ENCODE data around the gene SGPP1. TPM values are rescaled to one million over a fixed set of nuclear protein-coding genes. Genes with fewer than 3 reads are reported as not detected.
"Not testable (repeated sequence)": the region's sequence is repeated elsewhere in the genome, so short reads cannot be mapped to it uniquely, and the experiment has no call there.

Gene SGPP1
- total RNA-seq, 1 experiment from 2014 or later = 5.5 TPM

DNA sequence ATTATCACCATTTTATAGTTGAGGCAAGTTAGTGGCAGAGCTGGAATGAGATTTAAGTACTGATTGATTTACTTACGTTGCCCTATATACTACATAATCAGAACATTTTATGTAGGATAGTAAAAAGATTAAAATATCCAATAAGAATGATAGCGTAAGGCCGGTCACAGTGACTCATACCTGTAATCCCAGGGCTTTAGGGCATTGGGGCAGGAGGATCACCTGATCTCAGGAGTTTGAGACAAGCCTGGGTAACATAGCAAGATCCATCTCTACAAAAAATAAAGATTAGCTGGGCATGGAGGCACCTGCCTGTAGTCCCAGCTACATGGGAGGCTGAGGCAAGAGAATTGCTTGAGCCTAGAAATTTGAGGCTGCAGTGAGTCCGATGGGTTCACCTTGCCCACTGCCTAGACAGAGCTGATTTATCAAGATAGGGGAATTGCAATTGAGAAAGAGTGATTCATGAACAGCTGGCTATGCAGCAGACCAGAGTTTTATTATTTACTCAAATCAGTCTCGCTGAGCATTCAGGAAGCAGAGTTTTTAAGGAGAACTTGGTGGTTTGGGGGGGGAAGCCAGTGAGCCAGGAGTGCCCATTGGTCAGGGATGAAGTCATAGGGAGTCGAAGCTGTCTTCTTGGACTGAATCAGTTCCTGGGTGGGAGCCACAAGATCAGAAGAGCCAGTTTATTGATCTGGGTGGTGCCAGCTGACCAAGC lies 24.7 kb upstream of the SGPP1 start:
- no peaks in the 10 kb centered on the region for H3K27me3 Mint-ChIP-seq (ENCODE audit: low read depth)
- Histone ChIP-seq H4K5ac (ENCODE audit: insufficient read length, low read depth, low read length) (no peak overlapping the region), H3K27ac (ENCODE audit: insufficient read length, low read depth, low read length) (no peak overlapping the region), H2AFZ (ENCODE audit: low read length) (no peak overlapping the region), H2BK12ac (ENCODE audit: insufficient read length, low read depth, low read length) (no peak overlapping the region), H2BK20ac (ENCODE audit: low read depth, low read length, poor library complexity, severe bottlenecking) (no peak overlapping the region), H3T11ph (ENCODE audit: low read length) (no peak overlapping the region), H4K91ac (ENCODE audit: insufficient read length, low read depth, low read length) (no peak overlapping the region), H2BK120ac (ENCODE audit: low read depth, low read length, poor library complexity, severe bottlenecking) (no peak overlapping the region), H4K20me1 (ENCODE audit: control insufficient read depth, insufficient read depth, insufficient read length) (no peaks in the 10 kb centered on the region), H4K8ac (replicated peaks; ENCODE audit: insufficient read length, low read depth, low read length) (no peak overlapping the region), H3K14ac (ENCODE audit: insufficient read depth, low read length) (no peak overlapping the region), H3K18ac (ENCODE audit: insufficient read length, low read depth, low read length) (no peak overlapping the region), H3K9ac (ENCODE audit: extremely low read depth, insufficient read length, low read length) (no peak overlapping the region), H3K4me2 (ENCODE audit: insufficient read depth, insufficient read length, low read length) (no peak overlapping the region), H3K79me1 (ENCODE audit: insufficient read depth, low read depth, low read length, poor library complexity, severe bottlenecking) (no peaks in the 10 kb centered on the region), H3K56ac (ENCODE audit: insufficient read length, low read depth, low read length) (no peak overlapping the region), H3K4me1 (ENCODE audit: insufficient read depth, low read length) (no peaks in the 10 kb centered on the region), H3K9me3 (ENCODE audit: control insufficient read depth, low read depth, low read length) (no peaks in the 10 kb centered on the region), H2AK5ac (ENCODE audit: insufficient read length, low read length) (no peak overlapping the region), H3K79me2 (ENCODE audit: insufficient read depth, low read length) (no peaks in the 10 kb centered on the region), H3K23me2 (ENCODE audit: insufficient read length, low read depth, low read length, poor library complexity, severe bottlenecking) (no peaks in the 10 kb centered on the region), H2BK5ac (ENCODE audit: insufficient read length, low read length) (no peak overlapping the region), H3K4ac (ENCODE audit: low read depth, low read length) (no peak overlapping the region), H2BK15ac (ENCODE audit: low read depth, low read length) (no peak overlapping the region), H3K27me3 (ENCODE audit: insufficient read depth, low read length) (no peaks in the 10 kb centered on the region), H3K23ac (ENCODE audit: insufficient read length, low read depth, low read length) (no peak overlapping the region)
- peaks cover 0 to 1% of the 10 kb centered on the region in 2 experiments; a peak in 2 of 5 replicates for H3K9me3 Mint-ChIP-seq
- H3K36me3 Mint-ChIP-seq (ENCODE audit: insufficient read depth in 1 of 3, low read depth in 3 of 3) = no peaks in the 10 kb centered on the region
- no peaks in the 10 kb centered on the region for H3K4me1 Mint-ChIP-seq
- TF ChIP-seq, protein P1, sequence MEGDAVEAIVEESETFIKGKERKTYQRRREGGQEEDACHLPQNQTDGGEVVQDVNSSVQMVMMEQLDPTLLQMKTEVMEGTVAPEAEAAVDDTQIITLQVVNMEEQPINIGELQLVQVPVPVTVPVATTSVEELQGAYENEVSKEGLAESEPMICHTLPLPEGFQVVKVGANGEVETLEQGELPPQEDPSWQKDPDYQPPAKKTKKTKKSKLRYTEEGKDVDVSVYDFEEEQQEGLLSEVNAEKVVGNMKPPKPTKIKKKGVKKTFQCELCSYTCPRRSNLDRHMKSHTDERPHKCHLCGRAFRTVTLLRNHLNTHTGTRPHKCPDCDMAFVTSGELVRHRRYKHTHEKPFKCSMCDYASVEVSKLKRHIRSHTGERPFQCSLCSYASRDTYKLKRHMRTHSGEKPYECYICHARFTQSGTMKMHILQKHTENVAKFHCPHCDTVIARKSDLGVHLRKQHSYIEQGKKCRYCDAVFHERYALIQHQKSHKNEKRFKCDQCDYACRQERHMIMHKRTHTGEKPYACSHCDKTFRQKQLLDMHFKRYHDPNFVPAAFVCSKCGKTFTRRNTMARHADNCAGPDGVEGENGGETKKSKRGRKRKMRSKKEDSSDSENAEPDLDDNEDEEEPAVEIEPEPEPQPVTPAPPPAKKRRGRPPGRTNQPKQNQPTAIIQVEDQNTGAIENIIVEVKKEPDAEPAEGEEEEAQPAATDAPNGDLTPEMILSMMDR (conservative IDR thresholded peaks at IDR 0.05) = no peak
- DNase-seq = no peak
- H3K4me3 Mint-ChIP-seq = no peak overlapping the region
- no peak overlapping the region for H3K27ac Mint-ChIP-seq
- WGBS (ENCODE audit: extremely low coverage, insufficient read length, low lambda C conversion rate) = no CpG with 5 or more reads among the region's 6 CpGs

GRCh38 chr14:63751076-63751475 lies 23.2 kb upstream of the SGPP1 start:
- not testable (repeated sequence) for H4K20me1 ChIP-seq (ENCODE audit: control insufficient read depth, insufficient read depth, insufficient read length); H3K4me3 Mint-ChIP-seq; H3K27ac Mint-ChIP-seq; H3K14ac ChIP-seq (ENCODE audit: insufficient read depth, low read length); H4K8ac ChIP-seq (replicated peaks; ENCODE audit: insufficient read length, low read depth, low read length); H2BK20ac ChIP-seq (ENCODE audit: low read depth, low read length, poor library complexity, severe bottlenecking); H2AK5ac ChIP-seq (ENCODE audit: insufficient read length, low read length); H3K4ac ChIP-seq (ENCODE audit: low read depth, low read length); H4K5ac ChIP-seq (ENCODE audit: insufficient read length, low read depth, low read length); H3K79me2 ChIP-seq (ENCODE audit: insufficient read depth, low read length); H3K79me1 ChIP-seq (ENCODE audit: insufficient read depth, low read depth, low read length, poor library complexity, severe bottlenecking); H3K9me3 Mint-ChIP-seq; H3K27me3 Mint-ChIP-seq (ENCODE audit: low read depth); H3K27me3 ChIP-seq (ENCODE audit: insufficient read depth, low read length); H3K23ac ChIP-seq (ENCODE audit: insufficient read length, low read depth, low read length); H3T11ph ChIP-seq (ENCODE audit: low read length); H3K4me1 ChIP-seq (ENCODE audit: insufficient read depth, low read length); H2BK5ac ChIP-seq (ENCODE audit: insufficient read length, low read length); H3K9ac ChIP-seq (ENCODE audit: extremely low read depth, insufficient read length, low read length); H3K4me2 ChIP-seq (ENCODE audit: insufficient read depth, insufficient read length, low read length); H2BK120ac ChIP-seq (ENCODE audit: low read depth, low read length, poor library complexity, severe bottlenecking); H3K27ac ChIP-seq (ENCODE audit: insufficient read length, low read depth, low read length); H3K56ac ChIP-seq (ENCODE audit: insufficient read length, low read depth, low read length); H2BK15ac ChIP-seq (ENCODE audit: low read depth, low read length); DNase-seq; H3K9me3 ChIP-seq (ENCODE audit: control insufficient read depth, low read depth, low read length); H3K36me3 Mint-ChIP-seq (ENCODE audit: insufficient read depth in 1 of 3, low read depth in 3 of 3); H2AFZ ChIP-seq (ENCODE audit: low read length); H3K4me1 Mint-ChIP-seq; H3K23me2 ChIP-seq (ENCODE audit: insufficient read length, low read depth, low read length, poor library complexity, severe bottlenecking); H2BK12ac ChIP-seq (ENCODE audit: insufficient read length, low read depth, low read length); H4K91ac ChIP-seq (ENCODE audit: insufficient read length, low read depth, low read length); H3K18ac ChIP-seq (ENCODE audit: insufficient read length, low read depth, low read length)
- WGBS (ENCODE audit: extremely low coverage, insufficient read length, low lambda C conversion rate) = no CpG with 5 or more reads among the region's 39 CpGs

All from H9 (cell line).